Fibroblast of lung (primary cell): ENCODE results near the gene OGDH.

Experiments
- EZH2 ChIP-seq: IDR thresholded peaks from 2 replicates; pipeline ENCODE4 v1.5.1; 2012; ENCODE audit warnings: low read length, control low read depth, mild to moderate bottlenecking; ENCODE audit errors: missing control alignments
- TF ChIP-seq, protein P1 (sequence below), 2 donors: IDR thresholded peaks in 1 of 2; conservative IDR thresholded peaks in 1 of 2; 1 replicate in 1 of 2; 2 replicates in 1 of 2; pipeline ENCODE4 v1.5.1; 2011 to 2012; ENCODE audit warnings: low read length in 2 of 2, control low read depth in 1 of 2, inconsistent platforms in 1 of 2, low read depth in 1 of 2, mild to moderate bottlenecking in 1 of 2

DNA sequence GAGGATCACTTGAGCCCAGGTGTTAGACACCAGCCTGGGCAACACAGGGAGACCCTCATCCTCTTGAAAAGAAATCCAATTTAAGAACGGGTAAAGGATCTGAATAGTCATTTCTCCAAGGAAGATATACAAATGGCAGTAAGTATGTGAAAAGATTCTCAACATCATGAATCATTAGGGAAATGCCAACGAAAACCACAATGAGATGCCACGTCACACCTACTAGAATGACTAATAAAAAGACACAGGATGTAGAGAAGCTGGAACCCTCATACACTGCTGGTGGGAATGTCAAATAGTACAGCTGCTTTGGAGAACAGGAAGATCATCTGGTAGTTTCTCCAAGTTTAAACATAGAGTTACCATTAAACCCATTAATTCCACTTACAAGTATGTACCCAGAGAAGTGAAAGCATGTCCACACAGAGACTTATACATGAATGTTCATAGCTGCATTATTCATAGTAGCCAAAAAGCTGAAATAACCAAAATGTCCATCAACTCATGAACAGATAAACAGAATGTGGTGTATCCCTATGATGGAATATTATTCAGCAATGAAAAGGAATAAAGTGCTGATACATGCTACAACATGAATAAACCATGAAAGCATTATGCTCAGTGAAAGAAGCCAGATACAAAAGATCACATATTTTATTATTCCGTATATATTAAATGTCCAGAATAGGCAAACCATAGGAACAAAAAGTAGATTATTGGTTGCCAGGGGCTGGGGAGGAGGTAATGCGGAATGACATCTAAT, 129.2 kb downstream of the OGDH start:
- TF ChIP-seq, protein P1, sequence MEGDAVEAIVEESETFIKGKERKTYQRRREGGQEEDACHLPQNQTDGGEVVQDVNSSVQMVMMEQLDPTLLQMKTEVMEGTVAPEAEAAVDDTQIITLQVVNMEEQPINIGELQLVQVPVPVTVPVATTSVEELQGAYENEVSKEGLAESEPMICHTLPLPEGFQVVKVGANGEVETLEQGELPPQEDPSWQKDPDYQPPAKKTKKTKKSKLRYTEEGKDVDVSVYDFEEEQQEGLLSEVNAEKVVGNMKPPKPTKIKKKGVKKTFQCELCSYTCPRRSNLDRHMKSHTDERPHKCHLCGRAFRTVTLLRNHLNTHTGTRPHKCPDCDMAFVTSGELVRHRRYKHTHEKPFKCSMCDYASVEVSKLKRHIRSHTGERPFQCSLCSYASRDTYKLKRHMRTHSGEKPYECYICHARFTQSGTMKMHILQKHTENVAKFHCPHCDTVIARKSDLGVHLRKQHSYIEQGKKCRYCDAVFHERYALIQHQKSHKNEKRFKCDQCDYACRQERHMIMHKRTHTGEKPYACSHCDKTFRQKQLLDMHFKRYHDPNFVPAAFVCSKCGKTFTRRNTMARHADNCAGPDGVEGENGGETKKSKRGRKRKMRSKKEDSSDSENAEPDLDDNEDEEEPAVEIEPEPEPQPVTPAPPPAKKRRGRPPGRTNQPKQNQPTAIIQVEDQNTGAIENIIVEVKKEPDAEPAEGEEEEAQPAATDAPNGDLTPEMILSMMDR (conservative IDR thresholded peaks at IDR 0.05 in 1 of 2, IDR thresholded peaks at IDR 0.05 in 1 of 2; ENCODE audit: low read depth in 1 of 2, low read length in 2 of 2): no peak
- TF ChIP-seq EZH2: no peak
